UCSD-AML1 (cell line): ENCODE data around the gene PXYLP1.
"Not testable (repeated sequence)": the region's sequence is repeated elsewhere in the genome, so short reads cannot be mapped to it uniquely, and the experiment has no call there.

Experiments
- DNase-seq: peaks from one replicate; lab custom pipeline; 2025; ENCODE audit not compliant: unreplicated experiment; lab: John Stamatoyannopoulos, UW

PXYLP1 gene

GRCh38 chr3:141231101-141231951 is at the start of gene PXYLP1:
Gene PXYLP1, plus strand, starts transcription at chr3:141231825. Its CDS starts 28,351 bp downstream, at chr3:141260176.
- peak; percentile 91 for DNase-seq

- no peak for DNase-seq
These were observed 48.0 kb upstream of the PXYLP1 start for GRCh38 chr3:141183606-141184005.

GRCh38 chr3:141184430-141184829 is 47.2 kb upstream of the PXYLP1 start:
- no peak for DNase-seq

- DNase-seq: no peak
These were observed 40.4 kb upstream of the PXYLP1 start for GRCh38 chr3:141191097-141191749.

- peak; percentile 95 for DNase-seq
These were observed 39.3 kb upstream of the PXYLP1 start for GRCh38 chr3:141192345-141192744.

GRCh38 chr3:141193066-141193830 is 38.4 kb upstream of the PXYLP1 start:
- no peak for DNase-seq

GRCh38 chr3:141201122-141201521 is 30.5 kb upstream of the PXYLP1 start:
- no peak for DNase-seq

- no peak for DNase-seq
These were observed 28.9 kb upstream of the PXYLP1 start for GRCh38 chr3:141202682-141203081.

GRCh38 chr3:141203866-141204265 is 27.8 kb upstream of the PXYLP1 start:
- no peak for DNase-seq

GRCh38 chr3:141204343-141204742 is 27.3 kb upstream of the PXYLP1 start:
- DNase-seq: no peak

- not testable (repeated sequence) for DNase-seq
These were observed 20.3 kb upstream of the PXYLP1 start for GRCh38 chr3:141211306-141211705.

- DNase-seq: no peak
These were observed 19.5 kb upstream of the PXYLP1 start for GRCh38 chr3:141212101-141212500.

GRCh38 chr3:141212555-141212954 is 19.1 kb upstream of the PXYLP1 start:
- no peak for DNase-seq

- no peak for DNase-seq
These were observed 14.7 kb upstream of the PXYLP1 start for GRCh38 chr3:141216975-141217374.

GRCh38 chr3:141217389-141217788 is 14.2 kb upstream of the PXYLP1 start:
- no peak for DNase-seq

GRCh38 chr3:141218162-141218835 is 13.3 kb upstream of the PXYLP1 start:
- DNase-seq: no peak

GRCh38 chr3:141218926-141219325 is 12.7 kb upstream of the PXYLP1 start:
- DNase-seq: no peak

GRCh38 chr3:141223673-141224166 is 7.9 kb upstream of the PXYLP1 start:
- DNase-seq: no peak

GRCh38 chr3:141225939-141226338 is 5.7 kb upstream of the PXYLP1 start:
- DNase-seq: no peak

- no peak for DNase-seq
These were observed 4.4 kb upstream of the PXYLP1 start for GRCh38 chr3:141227216-141227615.

- no peak for DNase-seq
These were observed 3.9 kb upstream of the PXYLP1 start for GRCh38 chr3:141227752-141228151.
